GM12891 (cell line): Measurements from ENCODE around the gene SMIM7.

Experiments used
- POLR2A ChIP-seq: IDR thresholded peaks from 2 replicates; pipeline ENCODE4 v1.6.1; 2011; ENCODE audit warnings: low read depth, low read length, control low read depth
- POLR2AphosphoS5 ChIP-seq: IDR thresholded peaks from 2 replicates; pipeline ENCODE4 v1.6.1; 2011; ENCODE audit warnings: low read depth, low read length, control low read depth
- POU2F2 ChIP-seq: IDR thresholded peaks from 2 replicates; pipeline ENCODE4 v1.6.1; 2011; ENCODE audit warnings: low read depth, mild to moderate bottlenecking, control low read depth, low read length, moderate library complexity
- TAF1 ChIP-seq: IDR thresholded peaks from 2 replicates; pipeline ENCODE4 v1.6.1; 2011; ENCODE audit warnings: low read depth, low read length, control low read depth

DNA sequence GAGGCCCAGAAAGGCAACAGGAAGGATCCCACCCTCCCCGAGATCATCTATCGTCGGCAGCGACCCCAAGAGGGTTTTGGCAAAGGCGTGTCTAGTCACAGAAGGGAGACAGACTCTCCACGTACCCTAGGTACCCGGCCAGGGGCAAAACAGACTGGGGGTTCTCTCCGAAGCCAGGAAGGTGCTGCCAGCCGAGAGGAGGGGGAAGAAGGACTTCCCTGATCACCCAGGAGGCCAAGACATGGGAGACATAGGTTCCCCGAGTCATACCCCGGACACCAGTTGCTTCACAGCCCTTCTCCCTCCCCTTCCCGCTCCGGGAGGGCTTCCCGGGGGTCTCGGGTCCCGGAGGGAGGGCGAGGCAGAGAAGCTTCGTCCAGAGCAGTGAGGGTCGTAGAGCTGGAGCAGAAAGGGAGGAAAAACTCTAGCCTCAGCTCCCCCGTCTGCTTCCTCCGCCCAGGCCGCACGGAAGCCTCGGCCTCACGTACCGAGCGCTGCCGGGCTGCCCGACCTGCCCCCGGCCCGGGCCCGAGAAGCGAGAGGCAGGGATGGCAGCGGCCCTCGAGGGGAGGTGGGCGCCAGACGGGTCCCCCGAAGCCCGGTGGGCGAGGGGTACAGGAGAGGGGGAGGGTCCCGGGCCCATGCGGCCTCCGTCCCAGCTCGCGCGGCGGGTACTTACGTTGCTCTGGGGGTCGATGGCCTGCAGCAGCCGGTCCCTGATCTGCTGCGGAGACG lies 32.6 kb downstream of the SMIM7 start:
- TF ChIP-seq POU2F2 (no peak), POLR2A (no peak), TAF1 (no peak), POLR2AphosphoS5 (no peak)
